ENCODE data around the gene RICTOR. TPM values are rescaled to one million over a fixed set of nuclear protein-coding genes. Genes with fewer than 3 reads are reported as not detected.

RICTOR gene
- total and polyA plus RNA-seq, 2 of the 4 experiments (the other 2 are of a cell fraction) = 4.1 to 35.7 TPM

DNA sequence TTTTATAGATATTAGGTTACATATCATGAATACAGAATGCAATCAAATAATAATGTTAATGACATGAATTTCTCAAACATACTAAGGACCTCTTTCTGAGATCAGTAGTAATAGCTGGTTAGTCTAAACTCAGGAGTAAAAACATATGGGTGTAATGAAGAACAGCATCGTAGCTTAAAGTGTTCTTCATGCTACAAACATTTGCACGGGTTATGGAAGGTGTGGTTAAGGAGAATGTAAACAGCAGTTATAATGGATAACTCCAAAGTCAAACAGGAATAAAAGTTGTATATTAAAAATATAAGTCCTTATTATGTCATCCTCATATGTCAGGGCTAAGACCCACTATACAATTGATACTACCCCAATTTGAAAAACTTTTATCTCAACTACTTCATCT, 112.5 kb downstream of the RICTOR start:
- Histone ChIP-seq H3K23ac (ENCODE audit: low read depth, low read length) (no peak overlapping the region), H3K36me3 (ENCODE audit: control insufficient read depth, insufficient read depth, low read length) (peaks cover 30% of the 10 kb centered on the region), H3K56ac (ENCODE audit: extremely low read depth, insufficient read depth, low read length) (no peak overlapping the region), H3K4me2 (ENCODE audit: low read depth, low read length) (no peak overlapping the region), H3K4me1 (ENCODE audit: control insufficient read depth, insufficient read depth, low read length) (no peaks in the 10 kb centered on the region), H2BK5ac (ENCODE audit: low read depth, low read length, poor library complexity, severe bottlenecking) (no peak overlapping the region), H4K5ac (ENCODE audit: low read depth, low read length) (no peak overlapping the region), H3K79me1 (ENCODE audit: low read depth in 1 of 2, low read length in 2 of 2) (peaks cover 2 to 3% of the 10 kb centered on the region in 2 experiments; a peak in 2 of 4 replicates), H2BK15ac (ENCODE audit: low read depth, low read length) (no peak overlapping the region), H3K14ac (replicated peaks; ENCODE audit: low read depth, low read length) (no peak overlapping the region), H3K9ac (ENCODE audit: low read depth, low read length) (no peak overlapping the region), H3K27ac (ENCODE audit: insufficient read depth, low read length) (no peak overlapping the region), H2BK120ac (ENCODE audit: low read depth, low read length) (no peak overlapping the region), H3K4me3 (ENCODE audit: insufficient read depth, low read depth, low read length) (no peak overlapping the region), H3K27me3 (ENCODE audit: control insufficient read depth, insufficient read depth, low read length) (no peaks in the 10 kb centered on the region), H2BK20ac (ENCODE audit: low read depth, low read length) (no peak overlapping the region), H2AFZ (replicated peaks; ENCODE audit: low read length, poor library complexity) (no peak overlapping the region), H3K9me1 (ENCODE audit: insufficient read depth, low read length) (no peaks in the 10 kb centered on the region), H2AK9ac (replicated peaks; ENCODE audit: low read depth, low read length, poor library complexity) (no peak overlapping the region), H4K20me1 (ENCODE audit: insufficient read depth, low read length) (no peaks in the 10 kb centered on the region), H4K91ac (ENCODE audit: insufficient read depth, low read depth, low read length) (no peak overlapping the region), H2AK5ac (ENCODE audit: low read depth, low read length) (no peak overlapping the region), H3K9me3 (ENCODE audit: control insufficient read depth, insufficient read depth, low read length) (no peaks in the 10 kb centered on the region), H4K8ac (ENCODE audit: low read depth in 2 of 2, low read length in 2 of 2) (no peak overlapping the region), H3K18ac (ENCODE audit: low read depth, low read length) (no peak overlapping the region), H3K4ac (ENCODE audit: low read depth, low read length) (no peak overlapping the region)
- DNase-seq (no peak), ATAC-seq (ENCODE audit: low read depth) (no peak)
- intact Hi-C loops (cut with micrococcal nuclease) = no loop called here
- TF ChIP-seq POLR2A (IDR thresholded peaks at IDR 0.05; ENCODE audit: low read depth, low read length) (no peak), MAZ (IDR thresholded peaks at IDR 0.05; ENCODE audit: borderline replicate concordance, low read depth, low read length) (no peak), NFE2L2 (IDR thresholded peaks at IDR 0.05; ENCODE audit: low read depth, low read length) (no peak), CHD1 (IDR thresholded peaks at IDR 0.05; ENCODE audit: low read depth, low read length) (no peak), RFX5 (IDR thresholded peaks at IDR 0.05; ENCODE audit: low read depth, low read length) (no peak)
- TF ChIP-seq, protein P1, sequence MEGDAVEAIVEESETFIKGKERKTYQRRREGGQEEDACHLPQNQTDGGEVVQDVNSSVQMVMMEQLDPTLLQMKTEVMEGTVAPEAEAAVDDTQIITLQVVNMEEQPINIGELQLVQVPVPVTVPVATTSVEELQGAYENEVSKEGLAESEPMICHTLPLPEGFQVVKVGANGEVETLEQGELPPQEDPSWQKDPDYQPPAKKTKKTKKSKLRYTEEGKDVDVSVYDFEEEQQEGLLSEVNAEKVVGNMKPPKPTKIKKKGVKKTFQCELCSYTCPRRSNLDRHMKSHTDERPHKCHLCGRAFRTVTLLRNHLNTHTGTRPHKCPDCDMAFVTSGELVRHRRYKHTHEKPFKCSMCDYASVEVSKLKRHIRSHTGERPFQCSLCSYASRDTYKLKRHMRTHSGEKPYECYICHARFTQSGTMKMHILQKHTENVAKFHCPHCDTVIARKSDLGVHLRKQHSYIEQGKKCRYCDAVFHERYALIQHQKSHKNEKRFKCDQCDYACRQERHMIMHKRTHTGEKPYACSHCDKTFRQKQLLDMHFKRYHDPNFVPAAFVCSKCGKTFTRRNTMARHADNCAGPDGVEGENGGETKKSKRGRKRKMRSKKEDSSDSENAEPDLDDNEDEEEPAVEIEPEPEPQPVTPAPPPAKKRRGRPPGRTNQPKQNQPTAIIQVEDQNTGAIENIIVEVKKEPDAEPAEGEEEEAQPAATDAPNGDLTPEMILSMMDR (conservative IDR thresholded peaks at IDR 0.05; ENCODE audit: low read depth, low read length) = no peak
- TF ChIP-seq, protein P2, sequence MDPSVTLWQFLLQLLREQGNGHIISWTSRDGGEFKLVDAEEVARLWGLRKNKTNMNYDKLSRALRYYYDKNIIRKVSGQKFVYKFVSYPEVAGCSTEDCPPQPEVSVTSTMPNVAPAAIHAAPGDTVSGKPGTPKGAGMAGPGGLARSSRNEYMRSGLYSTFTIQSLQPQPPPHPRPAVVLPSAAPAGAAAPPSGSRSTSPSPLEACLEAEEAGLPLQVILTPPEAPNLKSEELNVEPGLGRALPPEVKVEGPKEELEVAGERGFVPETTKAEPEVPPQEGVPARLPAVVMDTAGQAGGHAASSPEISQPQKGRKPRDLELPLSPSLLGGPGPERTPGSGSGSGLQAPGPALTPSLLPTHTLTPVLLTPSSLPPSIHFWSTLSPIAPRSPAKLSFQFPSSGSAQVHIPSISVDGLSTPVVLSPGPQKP (IDR thresholded peaks at IDR 0.05; ENCODE audit: borderline replicate concordance, low read depth, low read length) = no peak
- in situ Hi-C loops (cut with MboI; ENCODE audit: low sequenced_read_pairs) = no loop called here
- ChIA-PET CTCF (interaction anchor here (1.0 kb wide), 1 partner anchor 8 kb away, joined by 7 read pairs; no protein-coding TSS in a partner anchor), POLR2A (ENCODE audit: unreplicated experiment) (no interaction called here)
- dilution Hi-C loops (cut with HindIII; ENCODE audit: low sequenced_read_pairs, unreplicated experiment) = no loop called here
- no TSS peak for BruUV-seq (replicated peaks)
- WGBS, 2 experiments (ENCODE audit: extremely low coverage in 2 of 2, insufficient read length in 1 of 2) = no CpG with 5 or more reads among the region's 2 CpGs
